Activated gamma-delta T cell treated with anti-CD3 and anti-CD28 coated beads, Interleukin-2, amount 50 U/mL, for 16 hours (primary cell): ENCODE measurements around the gene GJC2.

Experiments used
- DNase-seq: peaks from one replicate; pipeline ENCODE4 v3.0.0-alpha.2; 2020; ENCODE audit warnings: low read depth

Gene GJC2

GRCh38 chr1:228158151-228159007 is 8.6 kb downstream of the GJC2 start:
- no peak for DNase-seq

- DNase-seq: no peak
Measured at GRCh38 chr1:228159008-228159665, 9.4 kb downstream of the GJC2 start.

- no peak for DNase-seq
Measured at GRCh38 chr1:228160201-228160761, 10.6 kb downstream of the GJC2 start.

GRCh38 chr1:228161362-228161761 is 11.6 kb downstream of the GJC2 start:
- DNase-seq: no peak

GRCh38 chr1:228161866-228162265 is 12.1 kb downstream of the GJC2 start:
- DNase-seq: no peak

- no peak for DNase-seq
Measured at GRCh38 chr1:228162286-228163006, 12.7 kb downstream of the GJC2 start.

- no peak for DNase-seq
Measured at GRCh38 chr1:228163007-228163753, 13.4 kb downstream of the GJC2 start.

- DNase-seq: no peak
Measured at GRCh38 chr1:228163776-228164519, 14.2 kb downstream of the GJC2 start.

GRCh38 chr1:228164561-228165371 is 15.0 kb downstream of the GJC2 start:
- no peak for DNase-seq

- peak; percentile 99 for DNase-seq
Measured at GRCh38 chr1:228165372-228166169, 15.8 kb downstream of the GJC2 start, which contains the start of gene IBA57. IBA57 (plus strand) TSS chr1:228165804; CDS start chr1:228165817, 13 bp downstream.

- peak; percentile 36 for DNase-seq
Measured at GRCh38 chr1:228166170-228166936, 16.6 kb downstream of the GJC2 start.

- DNase-seq: no peak
Measured at GRCh38 chr1:228168563-228169270, 19.0 kb downstream of the GJC2 start.

GRCh38 chr1:228169345-228169744 is 19.6 kb downstream of the GJC2 start:
- no peak for DNase-seq

- DNase-seq: no peak
Measured at GRCh38 chr1:228170666-228171065, 20.9 kb downstream of the GJC2 start.

GRCh38 chr1:228171221-228171891 is 21.6 kb downstream of the GJC2 start:
- no peak for DNase-seq

GRCh38 chr1:228172591-228173527 is 23.1 kb downstream of the GJC2 start:
- DNase-seq: no peak
